SH-SY5Y (cell line): ENCODE results near the gene ZNF366.

Source experiments
- GATA2 ChIP-seq: IDR thresholded peaks from 2 replicates; pipeline ENCODE4 v1.6.1; 2011; ENCODE audit warnings: mild to moderate bottlenecking, low read depth, low read length
- GATA3 ChIP-seq: IDR thresholded peaks from 2 replicates; pipeline ENCODE4 v1.6.1; 2011; ENCODE audit warnings: low read depth, mild to moderate bottlenecking, low read length, moderate library complexity

The ZNF366 gene

GRCh38 chr5:72440207-72440638 lies 67.0 kb downstream of the ZNF366 start:
- TF ChIP-seq GATA2 (no peak), GATA3 (no peak)

- no peak for TF ChIP-seq GATA3
- TF ChIP-seq GATA2, result no peak
Observed at GRCh38 chr5:72439192-72439591, 68.0 kb downstream of the ZNF366 start.

DNA sequence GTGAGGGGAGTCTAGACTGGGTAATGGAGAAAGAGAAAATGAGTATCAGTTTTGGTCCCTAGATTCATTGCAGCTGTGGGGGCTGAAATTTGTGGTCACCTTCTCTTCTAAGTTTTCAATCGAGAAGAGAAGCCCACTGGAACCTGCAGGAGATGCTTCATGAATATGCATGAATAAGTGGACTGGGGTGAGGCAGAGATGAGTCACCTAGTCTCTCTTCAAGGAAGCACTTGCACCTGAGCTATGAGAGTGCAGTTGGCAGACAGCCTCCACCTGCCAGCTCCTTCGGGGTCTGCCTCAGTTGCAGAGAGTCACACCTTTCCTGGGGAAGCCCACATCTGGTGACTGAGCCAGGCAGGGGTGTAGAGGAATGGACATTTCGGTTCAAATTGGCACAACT lies 69.1 kb downstream of the ZNF366 start:
- TF ChIP-seq GATA3 (no peak), GATA2 (no peak)

GRCh38 chr5:72436796-72437471 lies 70.3 kb downstream of the ZNF366 start:
- TF ChIP-seq GATA2 (no peak), GATA3 (no peak)

- TF ChIP-seq GATA2, result no peak
- TF ChIP-seq GATA3, result no peak
Observed at GRCh38 chr5:72434781-72435437, 72.3 kb downstream of the ZNF366 start.

GRCh38 chr5:72434056-72434780 lies 73.0 kb downstream of the ZNF366 start:
- no peak for TF ChIP-seq GATA2
- no peak for TF ChIP-seq GATA3

DNA sequence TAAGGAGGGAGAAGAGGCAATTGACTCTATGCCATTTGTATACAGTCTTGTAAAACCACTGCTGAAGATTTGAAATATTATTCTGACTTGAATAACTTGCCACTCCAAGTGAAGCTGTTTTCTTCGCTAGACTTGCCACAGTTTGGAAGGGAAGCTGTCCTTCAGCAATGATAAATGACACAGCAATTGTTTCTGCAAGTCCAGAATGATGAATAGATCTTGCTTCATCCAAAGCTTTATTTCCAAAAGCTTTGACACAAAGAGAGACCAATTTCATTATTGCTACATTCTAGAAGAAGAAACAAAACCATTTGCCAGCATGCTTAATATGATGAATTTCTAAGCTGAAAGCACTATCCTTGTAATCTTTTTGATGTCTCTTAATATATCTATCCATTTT lies 73.7 kb downstream of the ZNF366 start:
- TF ChIP-seq GATA2, result no peak
- no peak for TF ChIP-seq GATA3

DNA sequence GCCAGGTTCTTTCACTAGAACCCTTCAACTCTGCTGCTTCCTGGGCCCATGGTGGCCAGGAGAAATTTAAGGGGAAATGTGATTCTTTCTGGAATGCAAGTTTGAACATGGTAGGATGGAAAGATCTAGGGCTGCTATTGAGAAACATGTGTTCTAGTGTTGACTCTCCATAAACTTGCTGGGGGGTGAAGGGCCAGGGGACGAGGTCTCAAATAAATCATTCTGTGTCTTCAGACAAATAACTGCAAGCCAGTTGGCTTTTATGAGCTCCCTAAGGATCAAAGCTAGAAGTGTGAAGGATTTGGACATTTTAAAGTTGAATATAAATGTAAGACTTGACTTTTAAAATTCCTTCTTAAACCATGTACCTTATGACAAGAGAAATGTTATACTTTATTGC lies 78.5 kb downstream of the ZNF366 start:
- TF ChIP-seq GATA2 (no peak), GATA3 (no peak)

DNA sequence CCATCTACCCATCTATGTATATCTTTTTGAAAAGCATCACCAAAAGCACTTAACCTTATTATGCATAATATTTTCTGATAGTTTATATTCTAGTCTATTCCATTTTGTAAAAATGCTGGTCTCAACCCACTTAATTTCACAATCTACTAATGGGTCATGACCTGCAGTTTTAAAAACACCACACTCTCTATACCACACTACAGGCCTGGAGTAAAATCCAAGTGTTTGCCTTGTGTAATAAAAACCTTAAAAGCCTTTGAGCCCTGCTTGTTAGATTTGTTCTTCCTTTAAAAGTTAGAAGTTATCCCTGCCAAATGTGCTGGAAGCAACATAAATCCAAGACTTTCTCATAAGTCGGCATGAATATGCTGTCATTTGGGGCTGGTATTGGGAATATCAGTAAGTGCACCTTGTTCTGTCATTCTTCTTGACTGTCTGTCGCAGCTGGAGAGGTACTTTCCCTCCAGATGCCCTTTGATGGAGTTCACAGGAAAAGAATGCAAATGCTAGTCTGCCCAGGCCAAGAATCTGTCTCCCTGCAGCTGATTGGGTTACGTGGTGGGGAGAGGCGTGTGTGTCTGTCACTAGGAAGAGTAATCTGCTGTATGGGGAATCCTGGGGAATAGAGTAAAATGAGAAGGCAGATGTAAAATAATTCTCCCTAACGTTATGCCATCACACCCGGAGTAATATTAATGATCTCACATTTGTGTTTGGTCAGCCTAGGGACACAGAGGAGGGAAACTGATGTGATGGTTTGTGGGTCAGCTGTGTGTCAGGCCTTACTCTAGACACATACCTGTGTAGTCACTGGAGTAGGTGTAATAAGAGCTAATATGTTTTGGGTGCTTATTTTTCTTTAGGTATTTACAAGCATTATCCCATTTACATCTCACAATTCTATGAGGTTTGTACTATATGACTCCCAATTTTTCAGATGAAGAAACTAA lies 79.4 kb downstream of the ZNF366 start:
- no peak for TF ChIP-seq GATA3
- no peak for TF ChIP-seq GATA2

DNA sequence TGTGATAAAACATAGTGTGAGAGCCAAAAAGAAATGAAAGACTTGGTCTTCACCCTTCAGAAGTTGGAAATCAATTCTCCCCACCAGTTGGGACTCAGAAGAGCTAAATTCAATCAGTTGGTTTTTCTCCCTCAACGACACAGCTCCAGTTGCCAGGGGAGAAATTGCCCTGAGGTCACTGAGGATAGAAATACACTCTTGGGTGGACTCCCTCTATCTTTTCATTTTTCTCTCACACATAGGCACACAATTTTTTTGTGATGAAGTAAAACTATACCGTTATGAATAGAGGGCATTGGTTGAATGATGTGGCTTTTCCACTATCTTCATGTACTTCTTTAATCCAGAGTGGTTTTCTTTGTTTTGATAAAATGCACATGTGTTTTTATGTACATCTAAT lies 80.2 kb downstream of the ZNF366 start:
- TF ChIP-seq GATA3, result no peak
- TF ChIP-seq GATA2, result no peak

GRCh38 chr5:72426019-72426418 lies 81.2 kb downstream of the ZNF366 start:
- no peak for TF ChIP-seq GATA3
- no peak for TF ChIP-seq GATA2

- TF ChIP-seq GATA3, result no peak
- no peak for TF ChIP-seq GATA2
Observed at GRCh38 chr5:72418271-72418670, 88.9 kb downstream of the ZNF366 start.

DNA sequence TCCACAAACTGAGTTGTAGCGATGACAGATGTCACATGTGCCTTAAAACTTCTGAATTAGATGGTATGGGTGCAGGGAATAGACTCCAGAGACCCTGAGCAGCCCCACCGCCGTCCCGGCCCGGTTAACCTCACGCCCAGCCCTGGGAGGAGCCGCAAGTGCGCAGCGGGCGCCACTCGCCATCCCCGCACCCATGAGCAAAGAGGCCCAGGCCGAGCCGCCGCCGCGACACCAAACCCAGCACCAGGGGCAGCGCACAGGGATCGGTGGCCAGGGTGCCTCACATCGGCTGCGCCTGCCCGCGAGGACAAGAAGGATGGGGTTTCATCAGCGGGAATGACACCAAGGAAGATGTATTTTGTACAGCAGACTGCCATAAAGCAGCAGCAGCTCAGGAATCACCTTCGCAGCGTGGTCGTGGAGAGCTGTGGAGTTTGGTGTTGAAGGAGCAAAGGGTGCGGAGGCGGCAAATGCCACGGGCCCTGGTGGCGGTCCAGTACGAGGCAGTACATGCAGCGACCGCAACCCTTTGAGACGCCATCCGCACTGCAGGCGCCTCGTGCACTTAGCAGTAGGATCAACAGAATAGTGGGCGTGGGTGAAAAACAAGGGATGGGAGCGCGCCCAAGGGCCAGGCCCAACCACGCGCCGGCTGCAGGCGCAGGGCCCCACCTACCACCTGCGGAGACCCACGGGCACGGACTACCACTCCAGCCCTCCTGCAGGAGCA lies 89.7 kb downstream of the ZNF366 start:
- TF ChIP-seq GATA3 (no peak), GATA2 (no peak)

GRCh38 chr5:72415616-72416325 lies 91.4 kb downstream of the ZNF366 start:
- no peak for TF ChIP-seq GATA3
- no peak for TF ChIP-seq GATA2
